Hepatocyte (in vitro differentiated cells): ENCODE measurements around the gene ZBED4.

Experiments used
- EZH2phosphoT487 ChIP-seq: fragments of 200-600 bp; sonication (generic); IDR thresholded peaks from one replicate; pipeline ENCODE4 v1.6.1; 2018; ENCODE audit warnings: antibody characterized with exemption, mild to moderate bottlenecking, low read depth, moderate library complexity; ENCODE audit not compliant: unreplicated experiment, severe bottlenecking
- TF ChIP-seq, protein P1 (sequence below): fragments of 200-600 bp; sonication (generic); IDR thresholded peaks from 2 replicates; pipeline ENCODE4 v1.5.1; 2016; ENCODE audit warnings: antibody characterized with exemption, mild to moderate bottlenecking; ENCODE audit not compliant: poor library complexity

GRCh38 chr22:49845666-49846459 is 7.8 kb upstream of the ZBED4 start:
- TF ChIP-seq, protein P1, sequence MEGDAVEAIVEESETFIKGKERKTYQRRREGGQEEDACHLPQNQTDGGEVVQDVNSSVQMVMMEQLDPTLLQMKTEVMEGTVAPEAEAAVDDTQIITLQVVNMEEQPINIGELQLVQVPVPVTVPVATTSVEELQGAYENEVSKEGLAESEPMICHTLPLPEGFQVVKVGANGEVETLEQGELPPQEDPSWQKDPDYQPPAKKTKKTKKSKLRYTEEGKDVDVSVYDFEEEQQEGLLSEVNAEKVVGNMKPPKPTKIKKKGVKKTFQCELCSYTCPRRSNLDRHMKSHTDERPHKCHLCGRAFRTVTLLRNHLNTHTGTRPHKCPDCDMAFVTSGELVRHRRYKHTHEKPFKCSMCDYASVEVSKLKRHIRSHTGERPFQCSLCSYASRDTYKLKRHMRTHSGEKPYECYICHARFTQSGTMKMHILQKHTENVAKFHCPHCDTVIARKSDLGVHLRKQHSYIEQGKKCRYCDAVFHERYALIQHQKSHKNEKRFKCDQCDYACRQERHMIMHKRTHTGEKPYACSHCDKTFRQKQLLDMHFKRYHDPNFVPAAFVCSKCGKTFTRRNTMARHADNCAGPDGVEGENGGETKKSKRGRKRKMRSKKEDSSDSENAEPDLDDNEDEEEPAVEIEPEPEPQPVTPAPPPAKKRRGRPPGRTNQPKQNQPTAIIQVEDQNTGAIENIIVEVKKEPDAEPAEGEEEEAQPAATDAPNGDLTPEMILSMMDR = no peak
- no peak for TF ChIP-seq EZH2phosphoT487
